HG03108 (cell line): Measurements from ENCODE around the gene SLC1A3.

Source experiments
- ATAC-seq: cut with Tn5 transposase; IDR thresholded peaks from one replicate; pipeline ENCODE4 v1.9.1; 2021; ENCODE audit warnings: moderate library complexity; ENCODE audit not compliant: unreplicated experiment

Gene SLC1A3

DNA sequence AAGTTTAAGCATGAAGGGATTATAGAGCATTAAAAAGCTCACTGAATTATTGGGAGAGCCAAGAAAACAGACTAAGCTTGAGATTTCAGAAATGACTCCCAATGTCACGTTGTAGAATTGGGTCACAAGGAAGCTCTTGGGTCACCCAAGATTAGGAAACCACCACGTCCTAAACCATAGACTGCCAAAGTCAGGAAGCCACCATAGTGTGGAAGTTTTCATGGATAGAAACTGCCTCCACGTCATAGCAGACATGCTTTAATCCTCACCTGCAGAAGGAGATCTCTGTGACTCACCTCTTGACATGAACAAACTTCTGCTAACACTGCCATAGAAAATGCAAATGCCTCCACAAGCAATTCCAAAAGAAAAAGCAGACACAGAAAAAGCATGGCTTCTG is 106.3 kb downstream of the SLC1A3 start:
- no peak for ATAC-seq

DNA sequence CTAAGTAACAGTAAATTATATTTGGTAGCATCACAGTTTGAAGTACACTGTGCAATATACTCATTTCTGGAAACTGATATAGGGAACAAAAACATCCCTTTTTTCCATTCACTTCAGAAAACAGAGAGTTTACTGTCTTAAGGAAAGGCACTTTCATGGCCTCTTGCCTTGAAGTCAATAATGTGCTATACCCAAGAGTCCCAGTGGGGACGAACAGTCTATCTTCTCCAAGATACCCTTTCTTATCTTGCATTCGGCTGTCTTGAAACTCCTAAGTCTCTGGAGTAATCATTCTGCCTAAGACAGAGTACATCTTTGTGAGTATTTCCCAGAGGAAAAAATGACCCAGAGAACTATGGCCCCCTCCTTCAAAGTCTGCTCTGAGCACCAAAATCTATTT is 107.1 kb downstream of the SLC1A3 start:
- ATAC-seq = no peak

- no peak for ATAC-seq
Measured at GRCh38 chr5:36717131-36717695, 110.8 kb downstream of the SLC1A3 start.

DNA sequence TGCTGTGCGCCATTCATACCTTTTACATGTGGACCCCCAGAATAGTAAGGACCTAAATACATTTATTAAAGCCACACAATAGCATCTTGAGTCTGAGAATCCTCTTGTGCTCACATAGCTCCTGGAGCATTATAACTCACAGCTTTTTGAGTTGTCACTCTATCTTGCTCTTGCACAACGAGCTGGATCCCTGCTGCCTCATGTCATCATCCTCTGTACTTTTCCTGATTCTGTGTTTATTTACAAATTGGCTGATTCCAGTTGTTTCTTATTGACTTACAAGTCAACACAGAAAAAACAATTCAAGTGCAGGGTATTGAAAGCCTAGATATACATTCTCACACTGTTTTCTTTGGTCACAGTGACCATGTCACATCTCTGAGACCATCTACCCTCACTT is 112.9 kb downstream of the SLC1A3 start:
- no peak for ATAC-seq

DNA sequence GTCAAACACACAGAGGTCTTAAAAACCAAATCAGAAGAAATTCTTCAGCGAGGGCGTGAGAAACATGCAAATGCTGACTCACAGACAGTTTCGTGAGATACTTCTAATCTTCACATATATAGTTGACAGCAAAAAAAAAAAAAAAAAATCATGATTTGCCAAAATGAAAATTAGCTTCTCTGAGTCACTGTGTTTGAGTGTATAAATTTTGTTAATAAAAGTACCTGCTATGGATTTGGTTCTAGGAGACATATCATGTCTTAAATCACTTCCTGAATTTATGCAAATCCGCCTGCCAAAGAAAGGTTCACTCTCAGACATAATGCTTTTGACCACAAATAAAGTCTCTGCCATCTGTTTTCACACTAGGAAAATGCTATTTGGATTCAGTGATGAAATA is 114.3 kb downstream of the SLC1A3 start:
- ATAC-seq = no peak

GRCh38 chr5:36721664-36722235 is 115.3 kb downstream of the SLC1A3 start:
- ATAC-seq = no peak

DNA sequence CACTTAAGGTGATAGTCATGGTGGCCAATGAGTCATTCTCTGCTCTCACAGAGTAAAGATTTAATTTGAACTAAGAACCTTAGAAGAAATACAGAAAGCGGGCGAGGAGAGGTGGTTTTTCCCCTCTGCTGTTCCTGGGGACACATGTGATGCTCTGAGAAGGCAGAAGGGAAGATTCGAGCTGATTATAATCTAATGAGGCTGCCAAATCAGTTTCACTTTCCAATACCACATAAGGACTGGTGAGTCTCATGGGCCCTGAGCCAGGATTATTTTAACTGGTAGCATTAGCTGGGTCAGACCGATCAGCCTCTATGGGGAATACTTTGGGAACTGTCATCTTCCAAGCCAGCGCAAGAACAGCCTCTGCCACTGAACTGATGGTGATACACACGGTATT is 116.5 kb downstream of the SLC1A3 start:
- ATAC-seq = no peak

- peak; percentile 47 for ATAC-seq
Measured at GRCh38 chr5:36723912-36724311, 117.5 kb downstream of the SLC1A3 start.

DNA sequence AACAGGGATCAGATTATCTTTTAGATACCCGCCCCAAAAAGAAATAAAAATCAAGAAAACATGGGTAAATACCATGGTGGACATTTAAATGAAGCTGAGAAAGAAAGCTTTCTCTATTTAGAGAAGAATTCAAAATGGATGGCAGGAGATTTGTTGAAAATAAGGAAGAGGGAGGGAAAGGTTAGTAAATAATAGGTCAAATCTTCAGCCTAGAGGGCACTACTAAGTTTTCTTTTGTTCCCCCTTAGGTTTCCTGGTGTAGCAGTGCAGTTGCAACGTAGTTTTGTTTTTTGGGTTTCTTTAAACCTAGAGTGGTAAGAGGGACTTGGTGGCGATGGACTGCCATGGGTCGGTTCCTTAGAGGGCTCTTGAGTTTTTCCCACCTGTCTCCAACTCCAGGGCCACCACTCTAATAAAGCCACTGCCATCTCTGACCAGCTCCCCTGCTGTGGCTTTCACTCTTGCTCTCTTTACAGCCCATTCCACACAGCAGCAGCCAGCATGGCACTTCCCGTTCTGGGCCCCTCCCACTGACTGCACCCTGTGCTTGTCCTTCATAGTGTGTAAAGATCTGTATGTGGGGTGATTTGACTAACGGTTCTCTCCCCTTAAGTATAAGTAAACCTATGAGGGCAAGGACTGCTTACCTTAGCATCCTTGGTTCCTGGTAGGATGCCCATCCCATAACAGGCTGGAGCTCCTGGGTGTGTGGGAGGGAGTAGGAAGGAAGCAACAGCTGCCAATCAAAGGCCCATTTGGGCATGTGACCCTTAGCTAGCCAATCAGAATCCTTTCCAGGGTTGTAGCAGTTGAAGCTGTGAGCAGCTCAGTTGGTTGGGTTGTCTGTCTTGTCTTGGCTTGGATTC is 118.3 kb downstream of the SLC1A3 start:
- peak; percentile 68 for ATAC-seq

DNA sequence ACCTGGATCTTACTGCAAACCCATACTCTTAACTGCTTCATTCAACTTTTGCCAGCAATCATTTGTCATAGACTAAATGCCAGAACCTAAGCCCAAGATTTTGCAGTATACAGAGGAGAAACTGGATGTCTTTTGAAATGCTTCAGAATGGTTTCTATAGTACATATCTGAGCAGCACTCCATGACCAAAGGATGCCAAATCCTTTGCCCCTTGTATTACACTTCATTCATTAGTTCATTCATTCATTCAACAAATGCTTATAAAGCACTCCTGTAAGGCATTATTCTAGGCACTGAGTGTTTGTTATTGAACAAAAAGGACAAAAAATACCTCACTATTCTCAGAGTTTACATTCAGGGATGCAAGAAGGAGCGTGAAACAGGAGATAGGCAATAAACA is 119.9 kb downstream of the SLC1A3 start:
- no peak for ATAC-seq

DNA sequence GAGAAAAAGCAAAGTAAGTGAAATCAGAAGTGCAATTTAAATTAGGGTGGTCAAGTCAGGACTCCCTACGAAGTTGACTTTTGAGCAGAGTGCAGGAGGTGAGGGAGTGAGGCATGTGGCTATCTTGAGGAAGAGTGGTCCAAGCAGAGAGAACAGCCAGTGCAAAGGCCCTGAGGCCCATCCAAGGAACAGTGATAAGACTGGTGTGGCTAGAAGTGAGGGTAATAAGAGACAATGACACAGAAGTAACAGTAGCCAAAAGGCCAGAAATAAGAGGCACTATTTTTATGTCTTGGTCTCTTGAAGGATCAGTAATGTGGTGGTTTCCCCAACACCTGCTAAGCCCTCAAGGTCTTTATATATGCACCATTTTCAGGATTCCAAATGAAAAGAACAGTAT is 120.4 kb downstream of the SLC1A3 start:
- no peak for ATAC-seq

DNA sequence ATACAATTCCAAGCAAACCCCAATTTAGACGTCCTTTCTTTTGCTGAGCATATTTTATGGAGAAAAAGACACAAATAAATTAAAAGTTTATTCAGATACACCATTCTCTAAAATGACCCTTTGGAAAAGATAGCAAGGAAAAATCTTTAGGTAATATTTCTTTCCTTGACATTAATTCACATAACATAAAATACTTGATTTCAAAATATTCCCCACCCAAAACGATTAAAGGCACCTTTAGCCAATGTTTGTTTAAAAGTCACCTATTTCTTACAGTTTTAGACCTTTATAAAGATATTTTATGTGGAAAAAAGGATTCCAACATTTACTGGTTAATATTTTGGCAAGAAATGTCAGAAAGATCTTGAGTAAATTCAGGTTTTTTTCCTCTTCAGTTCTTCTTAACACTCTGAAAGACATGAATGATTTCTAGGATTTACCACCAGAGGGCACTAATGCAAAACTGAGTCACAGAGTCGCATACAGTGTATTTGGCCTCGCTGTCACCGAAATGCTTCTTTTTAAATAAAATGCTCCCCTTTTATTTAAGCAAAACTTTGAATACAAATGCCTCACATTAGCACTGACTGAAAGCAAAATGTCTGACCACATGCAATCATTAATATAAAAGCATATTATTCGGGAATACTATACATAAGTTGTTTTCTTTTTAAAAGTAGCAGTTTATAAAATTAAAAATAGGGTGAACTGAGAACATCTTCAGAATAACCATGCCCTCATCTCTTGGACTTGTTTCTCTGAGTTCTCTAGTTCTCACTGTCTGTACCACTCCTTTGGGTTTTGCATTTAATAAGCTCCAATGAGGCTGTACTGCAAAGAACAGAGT is 122.5 kb downstream of the SLC1A3 start:
- ATAC-seq = no peak

- ATAC-seq = no peak
Measured at GRCh38 chr5:36730537-36731216, 124.3 kb downstream of the SLC1A3 start.

GRCh38 chr5:36733183-36733582 is 126.8 kb downstream of the SLC1A3 start:
- no peak for ATAC-seq

DNA sequence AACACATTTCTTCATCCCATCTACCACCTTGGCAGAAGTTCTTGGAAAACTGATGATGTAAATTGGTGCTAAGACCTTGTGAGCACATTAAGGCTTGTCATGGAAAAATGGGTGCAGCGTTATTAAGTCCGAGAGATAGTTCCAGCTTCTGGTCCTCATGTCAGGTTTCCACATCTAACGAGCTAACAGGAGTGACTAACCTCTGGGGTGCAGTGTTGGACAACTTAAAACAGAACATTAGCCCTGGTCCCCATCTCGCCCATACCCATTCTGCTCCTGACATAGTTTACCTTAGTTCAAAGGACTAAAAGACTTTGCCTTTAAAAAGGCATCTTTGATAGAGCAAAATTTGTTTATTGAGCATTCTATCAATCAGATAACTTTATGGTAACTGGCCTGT is 128.0 kb downstream of the SLC1A3 start:
- no peak for ATAC-seq

GRCh38 chr5:36735891-36736290 is 129.5 kb downstream of the SLC1A3 start:
- ATAC-seq = no peak
